ENCODE results near the gene IGSF21.
"Not testable (repeated sequence)": the region's sequence is repeated elsewhere in the genome, so short reads cannot be mapped to it uniquely, and the experiment has no call there.

IGSF21 gene

DNA sequence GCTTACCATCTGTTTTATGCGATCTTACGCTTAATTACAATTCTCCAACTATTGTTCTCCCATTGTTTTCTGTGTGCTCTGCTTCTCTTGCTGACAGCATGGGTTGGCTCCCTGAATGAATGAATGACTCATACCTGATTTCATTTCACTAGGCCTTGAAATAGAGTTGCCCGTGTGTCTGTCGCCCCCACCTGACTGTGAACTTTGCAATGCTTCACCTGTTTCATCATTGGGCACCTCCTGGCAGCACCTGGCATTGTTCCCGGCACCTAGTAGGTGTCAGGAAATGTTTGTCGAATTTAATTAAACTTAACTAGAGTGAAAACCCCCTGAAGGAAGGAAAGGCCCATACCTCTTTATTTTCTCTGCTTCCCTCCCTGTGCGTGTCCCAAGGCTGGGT, 252.7 kb downstream of the IGSF21 start:
- no peak for ATAC-seq

DNA sequence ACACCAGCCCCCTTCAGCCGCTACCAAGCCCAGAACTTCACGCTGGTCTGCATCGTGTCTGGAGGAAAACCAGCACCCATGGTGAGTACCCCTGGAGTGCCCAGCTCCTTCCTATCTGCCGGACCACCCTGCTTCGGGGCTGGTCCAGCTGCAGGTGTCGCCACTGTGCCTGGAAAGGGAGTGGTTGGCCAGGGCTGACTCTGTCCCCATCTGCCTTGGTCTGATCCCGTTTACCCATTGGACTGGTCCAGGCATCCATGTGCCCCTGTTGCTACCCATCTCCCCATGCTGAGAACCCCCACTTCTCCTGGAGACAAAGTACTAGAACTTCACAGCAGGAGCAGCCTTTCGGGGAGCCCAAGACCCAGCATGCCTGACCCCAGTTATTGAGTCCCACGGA, 254.6 kb downstream of the IGSF21 start:
- ATAC-seq, result no peak
- no peak for DNase-seq

More for the DNA sequence above, 252.7 kb downstream of the IGSF21 start:
- no peak for DNase-seq

DNA sequence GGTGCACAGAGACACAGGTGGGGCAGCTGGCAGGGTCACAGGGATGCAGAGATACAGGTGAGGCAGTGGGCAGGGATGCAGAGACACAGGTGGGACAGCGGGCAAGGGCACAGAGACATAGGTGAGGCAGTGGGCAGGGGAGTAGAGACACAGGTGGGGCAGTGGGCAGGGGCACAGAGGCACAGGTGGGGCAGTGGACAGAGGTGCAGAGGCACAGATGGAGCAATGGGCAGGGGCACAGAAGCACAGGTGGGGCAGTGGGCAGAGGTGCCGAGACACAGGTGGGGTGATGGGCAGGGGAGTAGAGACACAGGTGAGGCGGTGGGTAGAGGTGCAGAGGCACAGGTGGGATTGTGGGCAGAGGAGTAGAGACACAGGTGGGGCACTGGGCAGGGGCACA, 255.8 kb downstream of the IGSF21 start:
- DNase-seq (no peak), ATAC-seq (peak; percentile 8)

DNA sequence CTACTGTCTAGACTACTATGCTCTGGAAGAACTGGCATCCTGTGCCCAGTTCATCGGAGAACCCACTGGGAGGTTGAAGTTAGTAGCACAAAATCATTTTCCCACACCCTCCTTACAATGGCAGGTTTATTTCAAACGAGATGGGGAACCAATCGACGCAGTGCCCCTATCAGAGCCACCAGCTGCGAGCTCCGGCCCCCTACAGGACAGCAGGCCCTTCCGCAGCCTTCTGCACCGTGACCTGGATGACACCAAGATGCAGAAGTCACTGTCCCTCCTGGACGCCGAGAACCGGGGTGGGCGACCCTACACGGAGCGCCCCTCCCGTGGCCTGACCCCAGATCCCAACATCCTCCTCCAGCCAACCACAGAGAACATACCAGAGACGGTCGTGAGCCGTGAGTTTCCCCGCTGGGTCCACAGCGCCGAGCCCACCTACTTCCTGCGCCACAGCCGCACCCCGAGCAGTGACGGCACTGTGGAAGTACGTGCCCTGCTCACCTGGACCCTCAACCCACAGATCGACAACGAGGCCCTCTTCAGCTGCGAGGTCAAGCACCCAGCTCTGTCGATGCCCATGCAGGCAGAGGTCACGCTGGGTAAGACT, 257.6 kb downstream of the IGSF21 start:
- DNase-seq (no peak), ATAC-seq (no peak)

DNA sequence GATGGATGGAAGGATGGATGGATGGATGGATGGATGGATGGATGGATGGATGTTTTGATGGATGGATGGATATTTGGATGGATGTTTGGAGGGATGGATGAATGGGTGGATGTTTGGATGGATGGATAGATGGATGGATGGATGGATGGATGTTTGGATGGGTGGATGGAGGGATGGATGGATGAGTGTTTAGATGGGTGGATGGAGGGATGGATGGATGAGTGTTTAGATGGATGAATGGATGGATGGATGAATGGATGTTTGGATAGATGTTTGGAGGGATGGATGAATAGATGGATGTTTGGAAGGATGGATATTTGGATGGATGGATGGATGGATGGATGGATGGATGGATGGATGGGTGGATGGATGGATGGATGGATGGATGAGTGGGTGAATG, 264.9 kb downstream of the IGSF21 start:
- DNase-seq, ATAC-seq: not testable (repeated sequence)

DNA sequence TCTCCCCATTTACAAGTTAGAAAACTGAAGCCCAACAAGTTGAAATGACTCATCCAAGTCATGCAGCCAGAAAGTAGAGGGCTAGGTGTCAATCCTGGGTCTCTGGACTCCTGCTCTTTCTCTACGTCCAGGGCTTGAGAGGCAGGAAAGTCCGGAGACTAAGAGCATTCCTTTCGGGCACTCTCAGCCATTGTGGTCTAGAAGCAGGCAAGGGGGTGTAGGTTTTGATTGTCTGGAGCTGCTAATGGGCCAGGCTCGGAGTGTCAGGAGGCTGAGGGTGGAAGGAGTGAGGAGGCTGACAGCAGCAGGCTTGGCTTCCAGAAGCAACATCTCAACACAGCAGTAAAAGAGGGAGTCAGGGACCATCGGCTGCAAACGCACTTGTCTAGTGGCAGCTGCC, 265.6 kb downstream of the IGSF21 start:
- ATAC-seq, result no peak
- DNase-seq, result no peak

DNA sequence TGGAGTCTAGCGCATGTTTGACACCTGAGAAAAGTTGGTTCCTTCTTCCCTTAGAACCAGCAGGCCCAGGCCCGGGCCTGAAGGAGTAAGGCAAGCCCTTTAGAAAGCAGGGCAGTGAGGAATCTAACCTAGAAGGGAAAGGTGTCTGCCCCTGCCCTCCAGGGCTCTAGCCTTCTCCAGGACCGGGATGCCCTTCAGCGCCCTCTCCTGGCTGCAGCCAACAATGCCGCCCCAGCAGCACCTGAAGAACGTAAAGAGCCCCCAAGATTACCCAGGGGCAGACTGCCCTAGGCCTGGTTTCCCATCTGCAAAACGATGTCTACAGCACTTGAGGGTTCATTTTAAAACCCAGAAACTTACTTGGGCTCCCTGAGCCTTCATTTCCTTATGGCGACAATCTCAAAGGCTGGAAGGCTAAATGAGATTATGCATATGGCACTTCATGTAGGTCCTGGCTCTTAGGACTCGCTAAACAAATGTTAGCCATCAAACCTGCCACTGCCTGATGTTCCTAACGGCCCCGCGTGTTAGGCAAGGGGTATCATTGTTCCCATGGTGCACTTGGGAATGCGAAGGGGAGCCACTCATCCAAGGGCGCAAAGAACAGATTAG, 266.4 kb downstream of the IGSF21 start:
- ATAC-seq, result no peak

DNA sequence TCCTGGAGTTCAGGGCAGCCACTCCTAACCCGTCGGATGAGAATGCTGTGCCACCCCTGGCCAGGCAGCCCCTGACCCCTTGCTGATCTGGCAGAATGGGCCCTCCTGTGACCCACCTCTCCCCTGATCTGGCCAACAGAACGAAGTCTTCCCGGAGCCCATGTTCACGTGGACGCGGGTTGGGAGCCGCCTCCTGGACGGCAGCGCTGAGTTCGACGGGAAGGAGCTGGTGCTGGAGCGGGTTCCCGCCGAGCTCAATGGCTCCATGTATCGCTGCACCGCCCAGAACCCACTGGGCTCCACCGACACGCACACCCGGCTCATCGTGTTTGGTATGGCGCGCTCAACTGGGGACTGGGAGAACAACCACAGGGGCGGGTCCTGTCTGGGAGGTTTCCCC, 269.1 kb downstream of the IGSF21 start:
- DNase-seq (no peak), ATAC-seq (no peak)

More for the DNA sequence above, 266.4 kb downstream of the IGSF21 start:
- DNase-seq, result peak; percentile 10

DNA sequence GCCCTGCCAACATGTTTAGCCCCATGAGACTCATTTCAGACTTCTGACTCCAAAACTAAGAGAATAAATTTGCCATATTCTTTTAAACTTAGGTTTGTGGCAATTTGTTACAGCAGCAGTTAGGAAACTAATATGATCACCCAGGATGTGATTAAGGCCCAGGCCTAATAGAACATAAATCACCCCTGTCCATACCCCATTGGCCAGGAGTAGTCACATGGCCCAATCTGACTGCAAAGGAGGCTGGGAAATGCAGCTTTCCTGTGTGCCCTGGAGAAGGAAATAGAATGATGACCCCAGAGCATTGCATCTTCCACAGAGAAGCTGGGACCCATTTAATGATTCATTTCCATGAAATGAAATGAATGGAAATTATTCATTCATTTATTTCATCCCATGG, 272.7 kb downstream of the IGSF21 start:
- no peak for ATAC-seq

DNA sequence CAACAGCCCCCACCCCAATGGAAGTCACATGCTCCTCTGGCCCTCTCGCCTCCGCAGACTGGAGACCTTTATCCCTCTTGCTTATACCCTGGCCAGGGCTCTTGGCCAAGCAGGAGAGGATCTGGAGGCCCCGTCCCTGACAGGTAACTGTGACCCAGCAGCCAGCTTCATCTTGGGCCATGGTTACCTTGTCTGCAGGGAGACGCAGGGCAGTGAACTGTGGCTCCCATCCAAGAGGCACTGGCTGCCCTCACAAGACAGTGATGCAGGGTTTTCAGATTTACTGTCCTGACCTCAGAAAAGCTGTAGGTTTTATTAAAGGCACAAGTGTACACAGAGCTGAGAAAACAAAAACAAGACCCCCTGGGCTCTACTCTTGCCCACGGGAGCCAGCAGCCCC, 276.5 kb downstream of the IGSF21 start:
- no peak for DNase-seq

More for the DNA sequence above, 272.7 kb downstream of the IGSF21 start:
- DNase-seq, result no peak

DNA sequence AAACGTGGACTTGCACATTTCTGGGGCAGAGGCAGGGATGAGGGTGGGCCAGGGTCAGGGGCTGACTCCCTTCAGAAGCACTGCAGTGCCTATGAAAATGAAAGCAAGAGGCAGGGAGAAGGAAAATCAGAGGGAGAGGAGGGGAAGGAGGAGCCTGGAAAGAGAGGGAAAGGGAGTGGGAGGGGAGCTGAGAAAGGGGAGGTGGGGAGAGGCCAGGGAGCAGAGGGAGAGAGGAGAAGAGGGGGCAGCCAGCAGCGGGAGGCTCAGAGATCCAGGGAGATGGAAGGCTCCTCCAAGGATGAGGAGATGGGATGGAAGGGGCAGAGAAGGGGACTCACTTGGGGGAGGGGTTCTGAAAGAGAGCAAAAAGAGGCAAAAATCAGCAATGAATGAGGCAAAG, 276.9 kb downstream of the IGSF21 start:
- DNase-seq (no peak), ATAC-seq (no peak)

More for the DNA sequence above, 276.5 kb downstream of the IGSF21 start:
- ATAC-seq, result no peak

DNA sequence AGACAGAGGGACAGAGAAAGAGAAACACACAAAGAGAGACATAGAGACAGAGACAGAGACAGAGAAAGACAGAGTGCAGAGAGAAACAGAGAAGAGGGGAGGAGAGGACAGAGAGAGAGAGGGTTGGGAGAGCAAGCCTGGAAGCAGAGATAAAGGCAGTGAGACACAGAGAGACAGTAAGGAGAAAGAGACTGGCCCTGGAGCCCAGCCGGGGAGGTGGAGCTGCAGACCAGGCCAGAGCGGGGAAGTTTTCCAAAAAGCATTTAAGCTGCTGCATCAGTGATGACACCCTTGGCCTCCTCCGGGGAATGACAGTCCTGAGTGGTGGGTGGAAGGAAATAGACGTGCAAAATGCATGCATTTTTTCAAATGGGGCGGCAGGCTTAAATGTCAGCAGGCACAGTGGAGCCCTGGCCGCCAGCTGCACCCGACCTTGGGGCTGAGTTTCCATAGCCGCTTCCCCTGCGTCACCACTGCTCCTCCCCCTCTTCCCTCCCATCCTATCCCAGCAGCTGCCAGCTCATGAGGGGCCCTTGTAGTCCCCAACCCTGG, 277.7 kb downstream of the IGSF21 start:
- DNase-seq, result peak; percentile 18

DNA sequence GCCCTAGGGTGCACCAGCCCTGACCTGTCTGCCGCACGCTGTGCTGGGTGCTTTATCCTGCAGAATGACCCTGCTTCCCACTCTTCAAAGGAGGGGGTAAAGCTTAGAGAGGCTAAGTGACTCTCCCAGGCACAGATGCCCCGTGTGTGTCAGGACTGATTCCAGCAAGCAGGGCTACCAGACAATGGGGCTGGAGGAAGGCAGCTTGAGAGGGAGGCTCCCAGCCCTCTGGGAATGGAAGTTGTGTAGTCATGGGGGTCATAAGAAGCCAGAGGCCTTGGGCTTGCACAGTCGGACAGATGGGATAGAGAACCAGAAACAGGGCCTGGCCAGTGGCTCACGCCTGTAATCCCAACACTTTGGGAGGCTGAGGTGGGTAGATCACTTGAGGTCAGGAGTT, 279.0 kb downstream of the IGSF21 start:
- no peak for ATAC-seq
- no peak for DNase-seq

More for the DNA sequence above, 277.7 kb downstream of the IGSF21 start:
- peak; percentile 67 for ATAC-seq

DNA sequence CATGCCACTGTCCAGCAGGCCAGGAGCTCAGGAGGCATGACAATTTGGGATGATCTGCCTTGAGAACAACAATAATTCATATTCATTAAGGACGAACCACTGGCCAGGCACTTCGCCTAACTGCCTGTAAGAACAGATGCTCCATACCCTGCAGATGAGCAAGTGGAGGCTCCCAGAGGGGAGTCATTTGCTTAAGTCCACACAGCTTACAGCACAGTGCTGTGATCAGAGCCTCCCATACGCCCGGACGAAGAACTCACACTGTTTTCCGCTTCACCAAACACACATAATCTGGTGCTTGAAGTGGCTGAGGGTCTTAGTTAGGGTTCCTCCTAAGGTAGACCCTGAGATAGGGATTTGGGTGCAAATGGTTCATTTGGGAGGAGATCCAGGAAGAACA, 279.7 kb downstream of the IGSF21 start:
- no peak for DNase-seq
- no peak for ATAC-seq

DNA sequence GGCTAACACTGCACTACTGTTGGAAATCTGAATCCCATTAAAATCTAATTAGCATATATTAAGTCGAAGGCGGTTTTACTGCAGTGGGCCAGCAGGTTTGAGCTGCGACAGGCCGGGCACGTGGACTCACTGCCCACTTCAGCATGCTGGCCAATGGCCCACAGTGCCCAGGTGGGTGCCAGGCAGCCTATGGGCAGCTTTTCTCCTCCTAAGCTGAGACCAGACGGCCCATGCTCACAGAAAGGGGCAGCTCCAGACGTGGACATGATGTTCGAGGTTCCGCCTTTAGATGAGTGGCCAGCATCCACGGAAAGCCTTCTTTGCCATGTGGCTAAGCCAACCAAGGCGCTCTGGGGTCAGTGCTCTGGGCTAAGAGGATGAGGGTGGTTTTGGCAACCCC, 283.4 kb downstream of the IGSF21 start:
- no peak for DNase-seq
- ATAC-seq, result no peak

DNA sequence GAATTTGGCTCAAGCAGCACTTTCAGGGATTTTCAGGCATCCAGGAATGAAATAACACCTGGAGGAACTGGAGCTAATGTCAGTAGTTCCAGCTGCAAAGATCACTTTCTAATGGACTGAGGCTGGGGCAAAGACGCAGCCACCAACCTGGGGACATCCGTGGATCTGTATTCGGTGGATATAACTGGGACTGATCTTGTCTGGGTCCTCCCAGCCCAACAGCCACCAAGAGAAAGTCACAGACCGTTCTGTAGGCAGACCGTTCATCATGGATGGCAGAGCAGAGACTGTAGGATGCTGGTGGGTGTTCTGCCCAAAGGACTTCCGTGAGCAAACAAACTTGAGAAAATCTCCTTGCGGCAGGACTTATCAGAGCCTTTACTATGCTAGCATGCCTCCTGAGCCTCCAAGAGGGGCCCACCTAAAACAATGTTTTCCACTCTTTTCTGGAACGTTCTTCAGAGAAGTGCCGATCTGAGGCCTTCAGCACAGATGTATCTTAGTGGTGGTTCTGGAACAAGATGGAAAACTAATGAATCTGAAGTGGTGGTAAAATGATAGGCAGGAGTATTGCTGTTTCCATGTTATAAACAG, 287.1 kb downstream of the IGSF21 start:
- no peak for DNase-seq
- no peak for ATAC-seq

DNA sequence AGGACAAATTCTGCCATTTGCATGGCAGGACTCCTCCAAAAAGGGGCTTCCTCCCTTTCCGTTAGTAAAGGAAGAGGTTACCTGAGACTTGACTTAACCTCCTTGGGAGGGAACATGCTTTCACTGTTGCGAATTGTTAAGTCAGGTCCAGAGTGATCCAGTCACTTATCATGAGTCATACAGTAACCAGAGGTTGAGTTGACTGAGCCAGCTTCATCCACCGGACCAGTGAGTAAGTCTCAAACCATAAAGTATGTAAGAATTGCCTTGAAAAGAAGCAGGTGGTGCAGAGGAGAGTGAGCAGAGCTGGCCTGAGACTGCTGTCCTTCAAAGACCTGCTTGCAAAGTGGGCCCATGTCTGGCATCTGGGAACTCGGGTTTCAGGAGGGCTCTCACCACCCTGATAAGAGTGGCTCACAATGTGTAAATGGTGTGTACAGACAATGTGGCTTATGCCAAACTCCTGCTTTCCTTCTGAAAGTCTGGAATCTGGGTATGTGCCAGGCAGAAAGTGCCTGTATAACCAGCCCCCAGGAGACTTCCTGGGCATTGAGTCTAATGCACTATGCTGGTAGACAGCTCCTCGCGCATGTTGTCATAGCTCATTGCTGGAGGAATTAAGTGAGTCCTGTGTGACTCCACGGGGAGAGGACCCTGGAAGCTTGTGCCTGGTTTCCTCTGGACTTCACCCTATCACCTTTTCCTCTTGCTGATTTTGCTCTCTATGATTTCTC, 288.8 kb downstream of the IGSF21 start:
- ATAC-seq, result no peak
- DNase-seq, result no peak

DNA sequence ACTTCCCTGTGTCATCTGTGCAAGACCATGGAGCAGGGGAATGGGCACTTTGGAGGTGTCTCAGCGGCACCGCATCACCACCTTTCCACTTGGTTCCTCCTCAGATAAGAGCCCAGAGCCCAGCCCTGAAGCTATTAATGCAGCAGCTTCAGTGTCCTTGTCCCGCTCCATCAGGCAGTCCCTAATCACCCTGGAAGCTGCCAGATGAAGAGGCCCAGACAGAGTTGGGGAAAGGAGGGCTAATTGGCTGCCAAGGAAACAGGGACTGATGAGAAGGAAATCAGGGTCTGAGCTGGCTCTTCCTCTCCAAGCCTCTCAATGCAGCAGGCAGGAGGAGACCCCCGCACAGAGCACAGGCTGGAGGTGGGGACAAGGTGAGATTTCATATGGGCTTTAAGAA, 290.0 kb downstream of the IGSF21 start:
- no peak for ATAC-seq
- DNase-seq, result no peak

DNA sequence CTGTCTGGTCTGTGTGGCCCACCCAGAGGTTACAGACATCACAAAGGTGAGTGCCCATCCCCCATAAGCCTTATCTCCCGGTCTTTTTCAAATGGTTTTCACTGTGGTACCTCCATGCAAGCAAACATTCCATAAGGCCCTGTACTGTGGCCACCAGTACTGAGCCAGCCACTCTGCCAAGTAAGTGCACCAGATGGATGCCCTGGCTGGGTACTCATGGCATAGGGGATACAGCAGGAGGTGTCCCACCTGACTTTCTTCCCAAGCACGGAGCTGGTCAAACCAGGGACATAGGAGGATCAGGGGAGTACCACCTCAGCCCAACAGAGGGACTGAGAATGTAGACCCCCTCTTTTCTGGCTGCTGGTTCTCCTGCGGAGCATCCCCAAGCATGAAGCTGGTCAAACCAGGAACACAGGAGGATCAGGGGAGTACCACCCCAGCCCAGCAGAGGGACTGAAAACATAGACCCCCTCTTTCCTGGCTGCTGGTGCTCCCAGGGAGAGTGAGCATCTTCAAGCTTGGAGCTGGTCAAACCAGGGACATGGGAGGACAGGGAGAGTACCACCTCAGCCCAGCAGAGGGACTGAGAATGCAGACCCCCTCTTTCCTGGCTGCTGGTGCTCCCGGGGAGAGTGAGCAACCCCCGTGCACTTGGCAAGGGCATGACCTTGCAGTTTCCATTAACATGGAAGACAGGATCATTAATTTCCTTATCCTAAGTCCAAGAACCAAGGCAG, 291.4 kb downstream of the IGSF21 start:
- DNase-seq (no peak), ATAC-seq (no peak)

DNA sequence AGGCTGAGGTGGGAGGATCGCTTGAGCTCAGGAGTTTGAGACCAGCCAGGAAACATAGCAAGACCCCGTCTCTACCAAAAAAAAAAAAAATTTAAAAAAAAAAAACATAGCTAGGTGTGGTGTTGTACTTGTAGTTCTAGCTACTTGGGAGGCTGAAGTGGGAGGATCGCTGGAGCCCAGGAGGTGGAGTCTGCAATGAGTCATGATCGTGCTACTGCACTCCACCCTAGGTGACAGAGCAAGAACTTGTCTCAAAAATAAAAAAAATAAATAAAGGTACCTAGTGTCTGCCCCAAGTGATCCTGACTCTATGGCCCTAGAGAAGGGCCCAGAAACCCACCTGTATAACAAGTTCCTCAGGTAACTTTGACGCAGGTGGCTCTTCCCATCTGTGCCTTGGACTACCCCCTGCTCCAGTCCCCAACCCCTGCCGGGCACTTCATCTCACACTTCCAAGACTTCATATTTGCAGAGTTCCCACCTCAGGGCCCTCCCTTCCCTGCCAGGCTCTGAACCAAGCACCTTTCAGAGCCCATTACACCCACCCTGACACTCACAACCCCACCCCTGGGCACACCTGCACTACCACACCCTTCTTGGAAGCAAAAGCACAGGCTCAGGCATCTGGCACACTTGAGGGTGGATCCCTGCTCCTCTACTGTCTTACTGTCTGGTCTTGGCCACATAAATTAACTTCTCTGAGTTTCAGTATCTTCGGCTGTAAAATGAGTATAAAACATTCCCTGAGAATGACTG, 292.9 kb downstream of the IGSF21 start:
- DNase-seq, result no peak
- no peak for ATAC-seq

DNA sequence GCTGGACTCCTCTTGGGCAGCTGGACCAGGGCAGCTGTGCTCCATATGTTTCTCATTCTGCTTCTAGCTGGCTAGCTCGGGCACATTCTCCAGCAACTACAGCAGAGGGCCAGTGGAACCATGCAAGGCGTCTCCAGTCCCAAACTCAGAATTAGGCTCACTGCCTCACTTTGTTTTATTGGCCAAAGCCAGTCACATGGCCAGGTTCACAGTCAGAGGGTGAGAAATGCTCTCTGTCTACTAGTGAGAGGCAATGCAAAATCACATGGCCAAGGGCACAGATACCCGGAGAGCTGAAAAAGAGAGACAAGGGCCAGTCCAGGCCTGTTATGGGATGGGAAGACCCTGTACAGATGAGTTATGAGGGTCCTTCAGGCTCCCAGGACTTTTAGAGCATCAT, 294.3 kb downstream of the IGSF21 start:
- ATAC-seq, result no peak

More for the DNA sequence above, 294.3 kb downstream of the IGSF21 start:
- no peak for DNase-seq
